ENCODE results near the gene PAK6.

Gene PAK6

DNA sequence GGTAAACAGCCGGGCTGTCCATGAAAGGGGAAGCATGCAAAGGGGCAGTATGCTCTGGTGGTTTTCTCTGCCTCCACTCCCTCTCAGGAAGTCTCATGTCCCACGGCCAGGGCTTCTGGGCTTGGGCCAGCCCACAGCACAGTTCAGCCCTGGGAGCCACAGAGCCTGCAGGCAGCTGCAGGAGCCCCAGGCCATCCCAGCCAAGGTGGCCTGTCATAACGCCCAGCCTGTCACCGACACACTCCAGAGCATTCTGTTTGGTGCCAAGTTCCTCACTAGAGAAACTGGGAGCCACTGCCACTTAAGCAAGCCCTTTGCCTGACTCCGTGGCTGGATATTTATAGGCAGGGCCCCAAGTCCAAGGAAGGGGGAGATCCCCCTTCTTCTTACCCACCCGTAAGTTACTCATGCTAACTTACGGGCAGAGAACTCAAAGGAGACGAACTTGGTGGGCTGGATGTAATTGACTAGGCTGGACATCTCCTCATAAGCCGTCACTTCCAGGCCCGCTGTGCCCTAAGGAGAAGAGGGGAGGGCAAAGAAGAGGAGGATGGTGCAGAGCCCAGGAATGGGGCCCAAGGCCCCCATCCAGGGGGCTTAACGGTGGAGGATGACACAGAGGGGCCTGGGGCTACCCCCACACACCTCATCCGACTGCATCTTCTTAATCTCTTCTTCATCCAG lies 57.2 kb downstream of the PAK6 start:
- Mint-ChIP-seq H3K4me1 (no peaks in the 10 kb centered on the region), H3K27ac (no peak overlapping the region), H3K27me3 (ENCODE audit: low read depth) (peaks cover 46% of the 10 kb centered on the region), H3K9me3 (peaks cover 8% of the 10 kb centered on the region), H3K4me3 (no peak overlapping the region), H3K36me3 (ENCODE audit: low read depth) (peaks cover 7% of the 10 kb centered on the region)
- TF ChIP-seq, protein P1, sequence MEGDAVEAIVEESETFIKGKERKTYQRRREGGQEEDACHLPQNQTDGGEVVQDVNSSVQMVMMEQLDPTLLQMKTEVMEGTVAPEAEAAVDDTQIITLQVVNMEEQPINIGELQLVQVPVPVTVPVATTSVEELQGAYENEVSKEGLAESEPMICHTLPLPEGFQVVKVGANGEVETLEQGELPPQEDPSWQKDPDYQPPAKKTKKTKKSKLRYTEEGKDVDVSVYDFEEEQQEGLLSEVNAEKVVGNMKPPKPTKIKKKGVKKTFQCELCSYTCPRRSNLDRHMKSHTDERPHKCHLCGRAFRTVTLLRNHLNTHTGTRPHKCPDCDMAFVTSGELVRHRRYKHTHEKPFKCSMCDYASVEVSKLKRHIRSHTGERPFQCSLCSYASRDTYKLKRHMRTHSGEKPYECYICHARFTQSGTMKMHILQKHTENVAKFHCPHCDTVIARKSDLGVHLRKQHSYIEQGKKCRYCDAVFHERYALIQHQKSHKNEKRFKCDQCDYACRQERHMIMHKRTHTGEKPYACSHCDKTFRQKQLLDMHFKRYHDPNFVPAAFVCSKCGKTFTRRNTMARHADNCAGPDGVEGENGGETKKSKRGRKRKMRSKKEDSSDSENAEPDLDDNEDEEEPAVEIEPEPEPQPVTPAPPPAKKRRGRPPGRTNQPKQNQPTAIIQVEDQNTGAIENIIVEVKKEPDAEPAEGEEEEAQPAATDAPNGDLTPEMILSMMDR (IDR thresholded peaks at IDR 0.05; ENCODE audit: unreplicated experiment in 3 of 3) = no peak

GRCh38 chr15:40296561-40297230 lies 57.8 kb downstream of the PAK6 start:
- Mint-ChIP-seq H3K4me3 (no peak overlapping the region), H3K9me3 (peaks cover 8% of the 10 kb centered on the region), H3K27ac (no peak overlapping the region), H3K27me3 (ENCODE audit: low read depth) (peaks cover 45% of the 10 kb centered on the region), H3K4me1 (no peaks in the 10 kb centered on the region), H3K36me3 (ENCODE audit: low read depth) (peaks cover 7% of the 10 kb centered on the region)
- TF ChIP-seq, protein P1 (IDR thresholded peaks at IDR 0.05; ENCODE audit: unreplicated experiment in 3 of 3) = no peak

- no peak overlapping the region for H3K27ac Mint-ChIP-seq
- H3K27me3 Mint-ChIP-seq (ENCODE audit: low read depth) = peaks cover 38% of the 10 kb centered on the region
- H3K4me3 Mint-ChIP-seq = no peak overlapping the region
- TF ChIP-seq, protein P1 (IDR thresholded peaks at IDR 0.05; ENCODE audit: unreplicated experiment in 3 of 3) = no peak
- peaks cover 7% of the 10 kb centered on the region for H3K36me3 Mint-ChIP-seq (ENCODE audit: low read depth)
- peaks cover 8% of the 10 kb centered on the region for H3K9me3 Mint-ChIP-seq
- no peaks in the 10 kb centered on the region for H3K4me1 Mint-ChIP-seq
These were observed 58.5 kb downstream of the PAK6 start for GRCh38 chr15:40297356-40297755.

DNA sequence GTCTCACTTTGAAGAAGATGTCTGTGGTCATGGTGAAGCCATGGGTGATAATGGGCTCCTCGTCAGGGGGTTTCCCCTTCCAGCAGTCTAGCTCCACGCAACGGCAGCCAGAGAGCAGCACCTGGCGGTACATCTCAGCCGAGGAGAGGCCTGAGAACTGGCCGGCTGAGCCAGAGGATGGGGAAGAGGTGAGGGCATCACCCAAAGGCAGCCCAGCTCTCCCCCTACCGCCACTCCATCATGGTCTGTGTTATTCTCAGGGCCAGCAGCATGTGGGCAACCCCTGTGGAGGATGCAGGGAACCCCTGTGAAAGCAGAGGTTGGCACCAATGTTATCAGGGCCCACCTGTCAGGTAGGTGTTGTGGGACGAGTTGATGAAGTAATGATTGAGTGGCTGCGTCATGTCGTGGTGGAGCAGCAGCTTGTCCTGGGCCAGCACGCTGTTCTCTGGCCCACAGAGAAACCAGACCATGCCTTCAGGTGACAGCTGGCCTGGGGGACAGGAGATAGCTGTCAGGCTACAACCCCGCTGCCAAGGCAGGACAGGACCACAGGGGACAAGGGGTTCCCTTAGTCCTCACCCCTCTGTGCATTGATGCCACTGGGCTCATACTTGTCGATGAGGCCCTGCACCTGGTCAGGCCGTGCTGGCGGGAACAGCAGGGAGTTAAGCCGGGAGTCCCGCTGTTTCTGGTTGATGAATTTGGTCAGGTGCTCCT lies 59.5 kb downstream of the PAK6 start:
- H3K27ac Mint-ChIP-seq = no peak overlapping the region
- no peaks in the 10 kb centered on the region for H3K4me1 Mint-ChIP-seq
- H3K4me3 Mint-ChIP-seq = no peak overlapping the region
- peaks cover 7% of the 10 kb centered on the region for H3K36me3 Mint-ChIP-seq (ENCODE audit: low read depth)
- H3K27me3 Mint-ChIP-seq (ENCODE audit: low read depth) = peaks cover 28% of the 10 kb centered on the region
- peaks cover 8% of the 10 kb centered on the region for H3K9me3 Mint-ChIP-seq
- TF ChIP-seq, protein P1 (IDR thresholded peaks at IDR 0.05; ENCODE audit: unreplicated experiment in 3 of 3) = no peak

DNA sequence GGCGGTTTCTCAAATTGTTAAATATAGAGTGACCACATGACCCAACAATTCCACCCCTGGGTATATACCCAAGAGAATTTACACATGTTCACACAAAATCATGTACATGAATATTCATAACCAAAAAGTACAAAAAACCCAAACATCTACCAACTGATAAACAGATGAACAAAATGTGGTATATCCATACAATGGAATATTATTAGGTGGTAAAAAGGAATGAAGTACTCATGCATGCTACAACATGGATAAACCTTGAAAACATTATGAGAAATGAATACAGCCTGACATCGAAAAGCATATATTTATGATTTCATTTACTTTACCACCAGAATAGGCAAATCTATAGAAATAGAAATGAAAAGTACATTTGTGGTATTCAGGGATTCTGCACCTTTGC lies 61.5 kb downstream of the PAK6 start:
- Mint-ChIP-seq H3K27ac (no peak overlapping the region), H3K27me3 (ENCODE audit: low read depth) (peaks cover 30% of the 10 kb centered on the region), H3K36me3 (ENCODE audit: low read depth) (peaks cover 7% of the 10 kb centered on the region), H3K4me3 (no peak overlapping the region), H3K4me1 (no peaks in the 10 kb centered on the region), H3K9me3 (peaks cover 8% of the 10 kb centered on the region)
- TF ChIP-seq, protein P1 (IDR thresholded peaks at IDR 0.05; ENCODE audit: unreplicated experiment in 3 of 3) = no peak

Data from nephron (organoid).